ENCODE data around the gene KIAA1210.

KIAA1210 gene

GRCh38 chrX:119040432-119040831 lies 87.2 kb downstream of the KIAA1210 start:
- no peak for TF ChIP-seq TEAD4 (IDR thresholded peaks at IDR 0.05)
- no peak for TF ChIP-seq ZBTB7A (IDR thresholded peaks at IDR 0.05; ENCODE audit: low read depth)
- no peak for TF ChIP-seq FOXM1 (IDR thresholded peaks at IDR 0.05; ENCODE audit: borderline replicate concordance, low read depth)
- TF ChIP-seq EP300 (IDR thresholded peaks at IDR 0.05; ENCODE audit: borderline replicate concordance) = no peak
- no peak for TF ChIP-seq YY1 (IDR thresholded peaks at IDR 0.05; ENCODE audit: low read depth)
- TF ChIP-seq EGR1 (IDR thresholded peaks at IDR 0.05) = no peak
- no peak for TF ChIP-seq TCF12 (IDR thresholded peaks at IDR 0.05; ENCODE audit: low read depth)
- no peak for TF ChIP-seq CREB1 (IDR thresholded peaks at IDR 0.05; ENCODE audit: low read depth)
- no peak for TF ChIP-seq TAF1 (IDR thresholded peaks at IDR 0.05; ENCODE audit: low read depth)
- TF ChIP-seq, protein P1, sequence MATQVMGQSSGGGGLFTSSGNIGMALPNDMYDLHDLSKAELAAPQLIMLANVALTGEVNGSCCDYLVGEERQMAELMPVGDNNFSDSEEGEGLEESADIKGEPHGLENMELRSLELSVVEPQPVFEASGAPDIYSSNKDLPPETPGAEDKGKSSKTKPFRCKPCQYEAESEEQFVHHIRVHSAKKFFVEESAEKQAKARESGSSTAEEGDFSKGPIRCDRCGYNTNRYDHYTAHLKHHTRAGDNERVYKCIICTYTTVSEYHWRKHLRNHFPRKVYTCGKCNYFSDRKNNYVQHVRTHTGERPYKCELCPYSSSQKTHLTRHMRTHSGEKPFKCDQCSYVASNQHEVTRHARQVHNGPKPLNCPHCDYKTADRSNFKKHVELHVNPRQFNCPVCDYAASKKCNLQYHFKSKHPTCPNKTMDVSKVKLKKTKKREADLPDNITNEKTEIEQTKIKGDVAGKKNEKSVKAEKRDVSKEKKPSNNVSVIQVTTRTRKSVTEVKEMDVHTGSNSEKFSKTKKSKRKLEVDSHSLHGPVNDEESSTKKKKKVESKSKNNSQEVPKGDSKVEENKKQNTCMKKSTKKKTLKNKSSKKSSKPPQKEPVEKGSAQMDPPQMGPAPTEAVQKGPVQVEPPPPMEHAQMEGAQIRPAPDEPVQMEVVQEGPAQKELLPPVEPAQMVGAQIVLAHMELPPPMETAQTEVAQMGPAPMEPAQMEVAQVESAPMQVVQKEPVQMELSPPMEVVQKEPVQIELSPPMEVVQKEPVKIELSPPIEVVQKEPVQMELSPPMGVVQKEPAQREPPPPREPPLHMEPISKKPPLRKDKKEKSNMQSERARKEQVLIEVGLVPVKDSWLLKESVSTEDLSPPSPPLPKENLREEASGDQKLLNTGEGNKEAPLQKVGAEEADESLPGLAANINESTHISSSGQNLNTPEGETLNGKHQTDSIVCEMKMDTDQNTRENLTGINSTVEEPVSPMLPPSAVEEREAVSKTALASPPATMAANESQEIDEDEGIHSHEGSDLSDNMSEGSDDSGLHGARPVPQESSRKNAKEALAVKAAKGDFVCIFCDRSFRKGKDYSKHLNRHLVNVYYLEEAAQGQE (IDR thresholded peaks at IDR 0.05; ENCODE audit: low read depth) = no peak
- no peak for TF ChIP-seq CEBPB (IDR thresholded peaks at IDR 0.05)
- TF ChIP-seq RAD21 (IDR thresholded peaks at IDR 0.05; ENCODE audit: low read depth) = no peak
- TF ChIP-seq NFIC (IDR thresholded peaks at IDR 0.05) = no peak
- no peak for TF ChIP-seq MAX (IDR thresholded peaks at IDR 0.05)
- TF ChIP-seq, protein P2, sequence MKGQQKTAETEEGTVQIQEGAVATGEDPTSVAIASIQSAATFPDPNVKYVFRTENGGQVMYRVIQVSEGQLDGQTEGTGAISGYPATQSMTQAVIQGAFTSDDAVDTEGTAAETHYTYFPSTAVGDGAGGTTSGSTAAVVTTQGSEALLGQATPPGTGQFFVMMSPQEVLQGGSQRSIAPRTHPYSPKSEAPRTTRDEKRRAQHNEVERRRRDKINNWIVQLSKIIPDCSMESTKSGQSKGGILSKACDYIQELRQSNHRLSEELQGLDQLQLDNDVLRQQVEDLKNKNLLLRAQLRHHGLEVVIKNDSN (IDR thresholded peaks at IDR 0.05) = no peak

DNA sequence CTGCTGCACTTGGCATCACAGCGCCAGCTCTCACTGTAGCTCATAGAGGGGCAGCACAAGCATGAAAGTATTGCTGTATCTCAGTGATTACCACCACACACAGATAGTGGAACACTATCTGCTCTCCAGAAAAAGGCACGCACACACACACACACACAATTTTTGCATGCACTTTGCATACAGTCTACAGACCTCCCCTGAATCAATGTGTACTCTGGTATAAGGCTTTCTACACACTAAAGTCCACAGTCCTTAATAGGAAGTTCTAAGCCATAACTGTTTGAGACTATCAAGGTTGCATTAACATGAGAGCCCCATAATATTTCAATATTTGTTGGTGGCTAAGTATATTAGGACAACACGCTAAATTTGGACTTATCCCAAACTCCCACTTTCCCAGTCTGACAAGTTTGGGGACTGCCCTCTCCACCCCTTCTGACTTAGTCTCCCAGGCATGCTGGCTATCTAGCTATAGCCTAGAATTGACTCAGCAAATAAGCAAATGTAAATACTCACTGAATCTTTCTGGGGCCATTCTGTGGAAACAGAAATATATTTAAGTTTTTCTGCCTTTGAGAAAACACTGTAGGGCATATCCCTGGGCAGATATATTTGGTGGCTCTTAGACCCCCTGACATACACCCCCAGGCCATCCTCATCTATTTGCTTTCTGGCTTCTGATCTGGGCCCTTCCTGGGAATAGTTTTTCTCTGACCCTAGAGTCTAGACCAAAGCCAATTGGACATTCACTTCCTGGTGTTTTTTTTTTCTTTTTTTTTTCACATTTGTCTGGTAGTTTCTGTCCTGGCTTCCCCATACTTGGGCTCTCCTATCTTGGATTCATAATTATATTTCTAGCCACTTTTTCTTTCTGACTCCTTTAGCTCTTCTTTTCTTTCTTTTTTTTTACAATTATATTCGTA lies 91.2 kb downstream of the KIAA1210 start:
- no peak for TF ChIP-seq ZBTB7A (IDR thresholded peaks at IDR 0.05; ENCODE audit: low read depth)
- TF ChIP-seq TCF12 (IDR thresholded peaks at IDR 0.05; ENCODE audit: low read depth) = no peak
- TF ChIP-seq, protein P2 (IDR thresholded peaks at IDR 0.05) = no peak
- TF ChIP-seq CEBPB (IDR thresholded peaks at IDR 0.05) = no peak
- no peak for TF ChIP-seq EGR1 (IDR thresholded peaks at IDR 0.05)
- TF ChIP-seq TAF1 (IDR thresholded peaks at IDR 0.05; ENCODE audit: low read depth) = no peak

DNA sequence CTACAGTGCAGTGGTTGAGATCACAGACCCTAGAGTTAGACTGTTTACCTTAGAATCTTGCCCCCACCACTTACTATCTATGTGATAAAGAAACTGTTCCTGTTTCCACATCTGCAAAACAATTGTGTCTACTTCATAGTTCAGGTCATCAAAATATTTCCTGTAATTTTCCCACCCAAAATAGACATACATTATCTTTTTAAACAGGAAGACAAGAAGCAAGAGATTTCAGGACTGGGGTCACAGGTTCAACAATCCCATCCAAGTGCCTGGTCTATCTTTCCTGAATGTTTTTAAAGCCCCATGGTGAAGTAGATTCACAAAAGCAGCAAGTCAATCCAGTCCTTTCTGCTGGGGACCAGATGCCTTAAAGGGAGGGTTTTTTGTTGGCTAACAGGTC lies 96.6 kb downstream of the KIAA1210 start:
- TF ChIP-seq NFIC (IDR thresholded peaks at IDR 0.05) (no peak), TCF12 (IDR thresholded peaks at IDR 0.05; ENCODE audit: low read depth) (no peak), FOXM1 (IDR thresholded peaks at IDR 0.05; ENCODE audit: borderline replicate concordance, low read depth) (no peak), TAF1 (IDR thresholded peaks at IDR 0.05; ENCODE audit: low read depth) (no peak), CEBPB (IDR thresholded peaks at IDR 0.05) (no peak), CREB1 (IDR thresholded peaks at IDR 0.05; ENCODE audit: low read depth) (no peak), MAX (IDR thresholded peaks at IDR 0.05) (no peak), YY1 (IDR thresholded peaks at IDR 0.05; ENCODE audit: low read depth) (no peak), EGR1 (IDR thresholded peaks at IDR 0.05) (no peak), ZBTB7A (IDR thresholded peaks at IDR 0.05; ENCODE audit: low read depth) (no peak), RAD21 (IDR thresholded peaks at IDR 0.05; ENCODE audit: low read depth) (no peak), EP300 (IDR thresholded peaks at IDR 0.05; ENCODE audit: borderline replicate concordance) (no peak), TEAD4 (IDR thresholded peaks at IDR 0.05) (no peak)
- TF ChIP-seq, protein P1 (IDR thresholded peaks at IDR 0.05; ENCODE audit: low read depth) = no peak
- TF ChIP-seq, protein P2 (IDR thresholded peaks at IDR 0.05) = no peak

- TF ChIP-seq CREB1 (IDR thresholded peaks at IDR 0.05; ENCODE audit: low read depth) (no peak), NFIC (IDR thresholded peaks at IDR 0.05) (no peak), TAF1 (IDR thresholded peaks at IDR 0.05; ENCODE audit: low read depth) (no peak), FOXM1 (IDR thresholded peaks at IDR 0.05; ENCODE audit: borderline replicate concordance, low read depth) (no peak), EP300 (IDR thresholded peaks at IDR 0.05; ENCODE audit: borderline replicate concordance) (no peak), EGR1 (IDR thresholded peaks at IDR 0.05) (no peak), MAX (IDR thresholded peaks at IDR 0.05) (no peak), YY1 (IDR thresholded peaks at IDR 0.05; ENCODE audit: low read depth) (no peak), TCF12 (IDR thresholded peaks at IDR 0.05; ENCODE audit: low read depth) (no peak), RAD21 (IDR thresholded peaks at IDR 0.05; ENCODE audit: low read depth) (no peak), TEAD4 (IDR thresholded peaks at IDR 0.05) (no peak), CEBPB (IDR thresholded peaks at IDR 0.05) (no peak), ZBTB7A (IDR thresholded peaks at IDR 0.05; ENCODE audit: low read depth) (no peak)
- TF ChIP-seq, protein P2 (IDR thresholded peaks at IDR 0.05) = no peak
- TF ChIP-seq, protein P1 (IDR thresholded peaks at IDR 0.05; ENCODE audit: low read depth) = no peak
Measured at GRCh38 chrX:119028733-119029330, 98.8 kb downstream of the KIAA1210 start.
